NCI-H526 treated with DMSO at 0.1 percent for 48 hours (cell line): ENCODE measurements around the gene RSBN1L.

ENCODE experiments used
- DNase-seq: peaks from one replicate; lab custom pipeline; 2025; lab: John Stamatoyannopoulos, UW

RSBN1L gene

GRCh38 chr7:77729574-77730348, 33.5 kb downstream of the RSBN1L start:
- DNase-seq = no peak

- DNase-seq = no peak
These were observed 35.5 kb downstream of the RSBN1L start for GRCh38 chr7:77731716-77732115.

- DNase-seq = no peak
These were observed 38.6 kb downstream of the RSBN1L start for GRCh38 chr7:77734659-77735421.

- no peak for DNase-seq
These were observed 39.2 kb downstream of the RSBN1L start for GRCh38 chr7:77735457-77735856.

GRCh38 chr7:77736991-77737390, 40.7 kb downstream of the RSBN1L start:
- DNase-seq = no peak

GRCh38 chr7:77738382-77738781, 42.1 kb downstream of the RSBN1L start:
- DNase-seq = no peak

GRCh38 chr7:77738871-77739270, 42.6 kb downstream of the RSBN1L start:
- no peak for DNase-seq

- no peak for DNase-seq
These were observed 44.0 kb downstream of the RSBN1L start for GRCh38 chr7:77740257-77740656.

GRCh38 chr7:77743518-77743917, 47.3 kb downstream of the RSBN1L start:
- DNase-seq = no peak

- no peak for DNase-seq
These were observed 49.5 kb downstream of the RSBN1L start for GRCh38 chr7:77745746-77746145.

GRCh38 chr7:77746164-77746823, 50.0 kb downstream of the RSBN1L start:
- DNase-seq = no peak

- no peak for DNase-seq
These were observed 50.5 kb downstream of the RSBN1L start for GRCh38 chr7:77746824-77747165.

- DNase-seq = no peak
These were observed 50.9 kb downstream of the RSBN1L start for GRCh38 chr7:77747178-77747577.

GRCh38 chr7:77747718-77748117, 51.5 kb downstream of the RSBN1L start:
- no peak for DNase-seq

GRCh38 chr7:77752016-77752415, 55.8 kb downstream of the RSBN1L start:
- DNase-seq = no peak

GRCh38 chr7:77753173-77753572, 56.9 kb downstream of the RSBN1L start:
- no peak for DNase-seq

- DNase-seq = no peak
These were observed 61.3 kb downstream of the RSBN1L start for GRCh38 chr7:77757589-77757988.

- peak; percentile 53 for DNase-seq
These were observed 63.1 kb downstream of the RSBN1L start for GRCh38 chr7:77759294-77759889.

GRCh38 chr7:77760809-77761453, 64.7 kb downstream of the RSBN1L start:
- DNase-seq = no peak

GRCh38 chr7:77765481-77765880, 69.2 kb downstream of the RSBN1L start:
- DNase-seq = no peak

- DNase-seq = no peak
These were observed 69.9 kb downstream of the RSBN1L start for GRCh38 chr7:77765906-77766800.
